Lung (tissue), 12 donors: Measurements from ENCODE around the gene MDFIC. TPM values are rescaled to one million over a fixed set of nuclear protein-coding genes. Genes with fewer than 3 reads are reported as not detected.

Source experiments
- ATAC-seq: fragments of 200-7000 bp; cut with Tn5 transposase; one replicate; pipeline ENCODE4 v1.9.1; 2020; ENCODE audit warnings: moderate number of reproducible peaks; ENCODE audit not compliant: insufficient read depth, low FRiP score
- DNase-seq, 3 donors: peaks; one replicate each; pipeline ENCODE4 v3.0.0-alpha.2; 2013 to 2017
- H3K27ac ChIP-seq, 2 donors: one replicate each; pipeline ENCODE4 v1.5.1; 2013; ENCODE audit warnings: mild to moderate bottlenecking in 2 of 2, moderate library complexity in 2 of 2, control low read depth in 1 of 2, inconsistent platforms in 1 of 2, low read depth in 1 of 2, low read length in 1 of 2
- H3K27me3 ChIP-seq, 3 donors: one replicate each; pipeline ENCODE4 v1.5.1; 2013; ENCODE audit warnings: low read length in 2 of 3; ENCODE audit not compliant: control insufficient read depth in 3 of 3, insufficient read depth in 3 of 3
- H3K36me3 ChIP-seq, 4 donors: one replicate each; pipeline ENCODE4 v1.5.1; 2013; ENCODE audit warnings: low read length in 4 of 4, mild to moderate bottlenecking in 1 of 4, moderate library complexity in 1 of 4; ENCODE audit not compliant: control insufficient read depth in 4 of 4, insufficient read depth in 4 of 4
- H3K4me1 ChIP-seq, 5 donors: one replicate each; pipeline ENCODE4 v1.5.1; 2013; ENCODE audit warnings: low read length in 5 of 5, mild to moderate bottlenecking in 2 of 5, moderate library complexity in 1 of 5; ENCODE audit not compliant: control insufficient read depth in 5 of 5, insufficient read depth in 5 of 5
- H3K4me3 ChIP-seq: one replicate; pipeline ENCODE4 v1.5.1; 2013; ENCODE audit warnings: mild to moderate bottlenecking, control low read depth, moderate library complexity
- H3K9ac ChIP-seq, 2 donors: one replicate each; pipeline ENCODE4 v1.5.1; 2013; ENCODE audit warnings: low read length in 2 of 2, control low read depth in 1 of 2; ENCODE audit not compliant: insufficient read depth in 1 of 2
- H3K9me3 ChIP-seq, 4 donors: one replicate each; pipeline ENCODE4 v1.5.1; 2013; ENCODE audit warnings: low read length in 3 of 4, mild to moderate bottlenecking in 1 of 4, moderate library complexity in 1 of 4; ENCODE audit not compliant: control insufficient read depth in 4 of 4, insufficient read depth in 3 of 4
- WGBS, 2 donors: extraction: QIAGEN DNeasy Blood & Tissue Kit; methylation state at CpG; one replicate each; pipeline ENCODE4 v1.1.7; 2013; 5-methylcytosine and 5-hydroxymethylcytosine counted together
- polyA plus RNA-seq, 2 donors: library from polyadenylated mRNA; stranded (reverse); fragments of 200-250 nt; gene quantifications; one replicate each; pipeline ENCODE4 v1.2.1, GENCODE V29; 2013
- total RNA-seq, 2 donors: library from RNA; depleted of rRNA in 1 of 2; stranded (reverse); fragments of >200 nt in 1 of 2; gene quantifications; one replicate each; pipeline ENCODE4 v1.2.1, GENCODE V29; 2014 to 2021
- TF ChIP-seq, protein P1 (sequence below): IDR thresholded peaks from 2 replicates; pipeline ENCODE4 v1.5.1; 2012; ENCODE audit warnings: mild to moderate bottlenecking; ENCODE audit errors: control extremely low read depth, extremely low read depth
- donor health status: control.
- donor health status: control.
- donor health status: Bipolar disorder and iron deficiency.
- donor health status: healthy.
- donor health status: DM: yes; HTN: yes; CAD: no.

MDFIC gene
- total and polyA plus RNA-seq, 4 donors, result 13.3 to 55.5 (median 25.5) TPM

DNA sequence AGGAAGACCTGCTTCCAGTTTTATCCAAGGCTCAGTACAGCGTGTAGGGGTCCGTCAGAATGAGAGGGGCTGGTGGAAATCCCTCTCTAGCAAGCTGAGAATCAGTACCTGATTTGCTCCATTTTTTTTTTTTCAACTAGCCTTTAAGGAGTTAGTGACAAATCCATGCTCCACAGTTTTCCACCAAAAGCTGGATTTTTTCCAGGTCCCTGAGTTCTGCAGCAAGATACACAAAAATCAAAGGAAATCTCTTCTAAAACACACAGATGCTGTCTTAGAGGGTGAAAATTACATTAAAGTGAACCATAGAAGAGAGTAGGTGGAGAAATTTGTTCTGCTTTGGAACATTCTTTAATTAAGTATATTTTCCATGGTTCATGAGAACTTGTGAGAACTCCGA lies 30.4 kb downstream of the MDFIC start:
- H3K27ac ChIP-seq, result no peak overlapping the region
- DNase-seq, result peak in 1 of 3 donors; percentile 44
- no peak overlapping the region for H3K9ac ChIP-seq
- no peaks in the 10 kb centered on the region for H3K27me3 ChIP-seq
- H3K36me3 ChIP-seq, result peaks cover 0 to 2% (median 0%) of the 10 kb centered on the region in 4 donors
- H3K4me3 ChIP-seq, result no peak overlapping the region
- peaks cover 0 to 5% (median 4%) of the 10 kb centered on the region in 5 donors for H3K4me1 ChIP-seq
- 78 to 97% methylated on average over 3 of the region's 3 CpGs for WGBS, 2 donors
- TF ChIP-seq, protein P1, sequence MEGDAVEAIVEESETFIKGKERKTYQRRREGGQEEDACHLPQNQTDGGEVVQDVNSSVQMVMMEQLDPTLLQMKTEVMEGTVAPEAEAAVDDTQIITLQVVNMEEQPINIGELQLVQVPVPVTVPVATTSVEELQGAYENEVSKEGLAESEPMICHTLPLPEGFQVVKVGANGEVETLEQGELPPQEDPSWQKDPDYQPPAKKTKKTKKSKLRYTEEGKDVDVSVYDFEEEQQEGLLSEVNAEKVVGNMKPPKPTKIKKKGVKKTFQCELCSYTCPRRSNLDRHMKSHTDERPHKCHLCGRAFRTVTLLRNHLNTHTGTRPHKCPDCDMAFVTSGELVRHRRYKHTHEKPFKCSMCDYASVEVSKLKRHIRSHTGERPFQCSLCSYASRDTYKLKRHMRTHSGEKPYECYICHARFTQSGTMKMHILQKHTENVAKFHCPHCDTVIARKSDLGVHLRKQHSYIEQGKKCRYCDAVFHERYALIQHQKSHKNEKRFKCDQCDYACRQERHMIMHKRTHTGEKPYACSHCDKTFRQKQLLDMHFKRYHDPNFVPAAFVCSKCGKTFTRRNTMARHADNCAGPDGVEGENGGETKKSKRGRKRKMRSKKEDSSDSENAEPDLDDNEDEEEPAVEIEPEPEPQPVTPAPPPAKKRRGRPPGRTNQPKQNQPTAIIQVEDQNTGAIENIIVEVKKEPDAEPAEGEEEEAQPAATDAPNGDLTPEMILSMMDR, result no peak
- ATAC-seq, result no peak
- H3K9me3 ChIP-seq, result no peaks in the 10 kb centered on the region

DNA sequence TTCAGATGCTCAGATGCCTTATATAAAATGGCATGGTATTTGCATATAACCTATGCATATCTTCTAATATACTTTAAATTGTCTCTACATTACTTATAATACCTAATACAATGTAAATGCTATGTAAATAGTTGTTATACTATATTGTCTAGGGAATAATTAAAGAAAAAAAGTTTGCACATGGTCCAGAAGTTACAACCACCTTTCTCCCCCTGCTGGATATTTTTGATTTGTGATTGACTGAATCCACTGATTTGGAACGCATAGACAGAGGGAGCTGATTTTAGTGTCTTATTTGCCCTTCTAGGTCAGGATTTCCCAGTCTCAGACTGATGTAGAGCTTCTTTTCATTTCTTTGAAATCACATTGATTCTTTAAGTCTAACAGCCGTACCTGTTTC lies 31.8 kb downstream of the MDFIC start:
- DNase-seq (no peak), ATAC-seq (no peak)
- TF ChIP-seq, protein P1, result no peak
- H3K36me3 ChIP-seq, result peaks cover 0 to 2% (median 0%) of the 10 kb centered on the region in 4 donors
- H3K4me3 ChIP-seq, result no peak overlapping the region
- no peaks in the 10 kb centered on the region for H3K9me3 ChIP-seq
- no peaks in the 10 kb centered on the region for H3K27me3 ChIP-seq
- H3K27ac ChIP-seq, result no peak overlapping the region
- WGBS, 2 donors, result 93 to 97% methylated on average over 2 of the region's 2 CpGs
- H3K9ac ChIP-seq, result no peak overlapping the region
- H3K4me1 ChIP-seq, result peaks cover 0 to 7% (median 0%) of the 10 kb centered on the region in 5 donors

DNA sequence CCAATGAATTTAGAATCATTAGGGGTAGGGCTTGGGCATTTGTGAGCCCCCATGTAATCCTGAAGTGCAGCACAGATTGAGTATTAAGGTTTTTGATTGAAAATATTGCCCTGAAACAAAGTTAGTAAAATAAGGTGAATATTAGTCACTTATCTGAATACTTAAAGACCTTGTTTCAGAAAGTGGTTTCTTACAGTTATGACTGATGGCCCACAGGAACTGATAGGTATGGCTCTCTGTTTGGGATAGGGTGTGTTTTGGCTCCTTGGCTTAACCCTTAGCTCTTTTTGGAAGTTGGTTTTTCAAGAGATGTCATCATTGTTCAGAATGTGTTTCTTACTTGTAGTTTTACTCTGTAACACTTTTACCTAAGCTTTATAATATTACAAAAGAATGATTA lies 34.8 kb downstream of the MDFIC start:
- DNase-seq, result no peak
- Histone ChIP-seq H3K27ac (no peak overlapping the region), H3K36me3 (peaks cover 0 to 2% (median 0%) of the 10 kb centered on the region in 4 donors), H3K27me3 (no peaks in the 10 kb centered on the region), H3K9me3 (no peaks in the 10 kb centered on the region), H3K9ac (no peak overlapping the region), H3K4me3 (no peak overlapping the region), H3K4me1 (peaks cover 0 to 4% (median 0%) of the 10 kb centered on the region in 5 donors)
- TF ChIP-seq, protein P1, result no peak
- no peak for ATAC-seq

DNA sequence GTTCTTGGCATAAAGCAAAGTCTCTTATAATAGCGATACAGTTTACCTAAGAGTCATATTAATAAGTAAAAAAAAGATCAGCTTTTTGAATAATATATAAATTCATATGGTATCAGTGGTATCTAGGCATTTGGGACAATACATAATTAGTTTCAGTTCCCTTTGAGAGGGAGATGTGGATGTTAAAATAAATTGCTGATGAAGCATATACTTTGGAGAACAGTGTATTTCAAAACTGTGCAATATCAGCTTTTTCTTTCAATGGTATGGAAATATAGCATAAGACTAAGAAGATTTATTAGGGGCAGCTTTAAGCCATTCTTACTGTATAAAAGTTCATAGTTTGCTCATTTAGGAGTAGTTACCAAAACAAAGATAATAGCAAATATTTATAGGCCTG lies 35.5 kb downstream of the MDFIC start:
- 96 to 98% methylated on average over 1 of the region's 1 CpG for WGBS, 2 donors

More for the DNA sequence above, 35.5 kb downstream of the MDFIC start:
- peak in 2 of 3 donors; percentile 19 to 30 for DNase-seq
- Histone ChIP-seq H3K9ac (no peak overlapping the region), H3K4me3 (no peak overlapping the region), H3K36me3 (peaks cover 0 to 2% (median 0%) of the 10 kb centered on the region in 4 donors), H3K4me1 (peaks cover 0 to 3% (median 1%) of the 10 kb centered on the region in 5 donors), H3K27me3 (no peaks in the 10 kb centered on the region), H3K9me3 (no peaks in the 10 kb centered on the region), H3K27ac (no peak overlapping the region)
- TF ChIP-seq, protein P1, result no peak
- no peak for ATAC-seq
